Left ventricle myocardium superior (tissue), 1 donor: Measurements from ENCODE around the gene GARIN5A. TPM values are rescaled to one million over a fixed set of nuclear protein-coding genes. Genes with fewer than 3 reads are reported as not detected.

ENCODE experiments used
- ATAC-seq: fragments of 200-7000 bp; cut with Tn5 transposase; one replicate; pipeline ENCODE4 v1.9.1; 2020; ENCODE audit warnings: mild to moderate bottlenecking, moderate library complexity
- DNase-seq: peaks from one replicate; pipeline ENCODE4 v3.0.0-alpha.2; 2020
- intact Hi-C: fragments of 100-400 bp; cut with micrococcal nuclease; formaldehyde crosslinking; loops from one replicate; pipeline ENCODE4 v1.11.0; 2022
- total RNA-seq: library from RNA; stranded (reverse); fragmentation: NEBNext Ultra II Directional; extraction: Animal tissue kit (Norgen Biotek cat#: 25700); gene quantifications from one replicate; pipeline ENCODE4 v1.2.1, GENCODE V29; 2021
- donor health status: DM: no; HTN: yes; CAD: no; lungs with severe emphysema.

GARIN5A gene
- total RNA-seq, 1 donor from 2014 or later: 1.2 TPM

DNA sequence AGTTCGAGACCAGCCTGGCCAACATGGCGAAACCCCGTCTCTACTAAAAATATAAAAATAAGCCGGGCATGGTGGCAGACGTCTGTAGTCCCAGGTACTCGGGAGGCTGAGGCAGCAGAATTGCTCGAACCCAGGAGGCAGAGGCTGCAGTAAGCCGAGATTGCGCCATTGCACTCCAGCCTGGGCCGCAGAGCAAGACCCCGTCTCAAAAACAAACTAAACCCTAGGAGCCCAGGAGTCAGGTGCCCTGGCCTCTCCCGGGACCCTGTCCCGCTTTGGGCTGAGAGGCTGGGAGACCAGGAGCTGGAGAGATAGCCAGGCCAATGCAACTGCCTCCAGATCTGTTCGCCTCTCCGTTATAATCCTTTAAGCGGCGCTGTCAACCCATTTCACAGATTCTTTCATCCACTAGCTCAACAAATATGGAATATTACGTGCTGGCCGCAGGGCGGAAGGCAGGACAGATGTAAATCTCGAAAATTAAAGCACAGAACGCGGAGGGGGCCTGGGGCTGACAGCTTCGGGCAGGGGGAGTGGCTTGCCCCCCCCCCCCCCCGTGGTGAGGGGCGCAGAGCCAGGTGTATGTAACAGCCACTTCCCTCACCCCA is 49.2 kb downstream of the GARIN5A start:
- DNase-seq: no peak
- intact Hi-C loops: no loop called here

DNA sequence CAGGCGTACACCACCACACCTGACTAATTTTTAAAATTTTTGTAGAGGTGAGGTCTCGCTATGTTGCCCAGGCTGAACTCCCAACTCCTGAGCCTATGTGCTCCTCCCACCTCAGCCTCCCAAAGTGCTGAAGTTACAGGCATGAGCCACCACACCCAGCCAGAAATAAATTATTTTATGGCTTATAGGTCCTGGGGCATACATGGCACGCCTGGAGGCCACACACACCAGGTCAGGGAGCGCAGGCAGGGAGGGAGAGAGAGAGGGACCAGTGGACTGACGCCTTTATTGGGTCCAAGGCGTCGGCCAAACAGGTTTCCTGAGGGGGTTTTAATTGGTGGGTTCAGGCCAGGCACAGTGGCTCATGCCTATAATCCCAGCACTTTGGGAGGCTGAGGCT is 51.1 kb downstream of the GARIN5A start:
- intact Hi-C loops: no loop called here
- DNase-seq (no peak), ATAC-seq (no peak)

More for the DNA sequence above, 49.2 kb downstream of the GARIN5A start:
- ATAC-seq: no peak

DNA sequence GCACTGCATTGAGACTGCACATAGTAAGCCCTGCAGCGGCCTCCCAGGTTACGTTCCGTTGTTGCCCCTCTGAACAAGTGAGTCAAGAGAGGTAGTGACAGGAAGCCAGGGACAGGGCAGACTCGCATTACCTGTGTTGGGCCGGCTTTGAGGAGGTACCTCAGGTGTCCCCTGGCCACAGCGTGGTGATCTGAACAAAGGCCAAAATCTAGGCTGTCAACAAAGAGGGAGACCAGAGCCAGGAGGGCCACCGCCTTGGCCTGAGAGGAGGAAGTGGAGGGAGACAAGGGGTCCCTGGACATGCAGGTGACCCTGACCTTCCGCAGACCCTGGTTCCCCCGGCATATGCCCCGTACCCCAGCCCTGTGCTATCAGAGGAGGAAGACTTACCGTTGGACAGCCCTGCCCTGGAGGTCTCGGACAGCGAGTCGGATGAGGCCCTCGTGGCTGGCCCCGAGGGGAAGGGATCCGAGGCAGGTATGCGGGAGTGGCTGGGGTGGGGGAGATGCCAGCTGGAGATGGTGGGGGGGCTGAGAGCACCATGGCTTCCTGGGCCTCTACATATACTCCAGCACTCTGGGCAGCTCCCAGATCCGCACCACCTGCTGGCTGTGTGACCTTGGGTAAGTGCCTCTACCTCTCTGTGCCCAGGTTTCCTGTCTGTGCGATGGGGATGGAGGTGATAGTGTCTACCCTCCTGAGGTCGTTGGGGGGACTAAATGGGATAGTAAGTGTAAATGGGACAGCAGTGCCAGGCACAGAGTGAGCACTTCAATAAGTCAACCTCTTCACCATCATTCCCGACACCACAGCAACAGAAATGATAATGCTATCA is 53.2 kb downstream of the GARIN5A start:
- DNase-seq (no peak), ATAC-seq (no peak)
- intact Hi-C loops: no loop called here

DNA sequence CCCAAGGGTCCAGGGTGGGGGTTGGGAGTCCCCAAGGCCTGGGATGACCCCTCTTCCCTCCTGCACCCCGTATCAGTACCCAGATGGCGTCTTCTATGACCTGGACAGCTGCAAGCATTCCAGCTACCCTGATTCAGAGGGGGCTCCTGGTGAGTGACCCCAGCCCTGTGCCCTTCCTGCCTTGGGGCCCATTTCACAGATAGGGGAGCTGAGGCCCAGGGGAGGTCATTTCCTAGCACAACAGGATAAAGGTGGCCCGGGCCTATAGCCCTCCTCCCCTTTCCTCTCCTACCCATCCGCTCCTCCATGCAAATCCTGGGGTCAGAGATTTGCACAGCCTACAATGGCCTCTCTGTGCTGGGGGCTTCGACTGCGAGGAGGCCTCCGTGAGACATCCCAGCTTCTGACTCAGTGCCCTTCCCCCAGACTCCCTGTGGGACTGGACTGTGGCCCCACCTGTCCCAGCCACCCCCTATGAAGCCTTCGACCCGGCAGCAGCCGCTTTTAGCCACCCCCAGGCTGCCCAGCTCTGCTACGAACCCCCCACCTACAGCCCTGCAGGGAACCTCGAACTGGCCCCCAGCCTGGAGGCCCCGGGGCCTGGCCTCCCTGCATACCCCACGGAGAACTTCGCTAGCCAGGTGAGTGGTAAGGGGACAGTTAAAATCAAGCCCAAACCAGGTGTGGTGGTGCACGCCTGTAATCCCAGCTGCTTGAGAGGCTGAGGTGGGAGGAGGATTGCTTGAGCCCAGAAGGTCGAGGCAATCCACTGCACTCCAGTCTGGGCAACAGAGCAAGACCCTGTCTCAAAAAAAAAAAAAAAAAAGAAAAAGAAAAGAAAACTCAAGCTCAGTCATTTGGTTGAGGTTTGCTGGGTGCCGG is 54.0 kb downstream of the GARIN5A start:
- intact Hi-C loops: no loop called here
- ATAC-seq (no peak), DNase-seq (no peak)

DNA sequence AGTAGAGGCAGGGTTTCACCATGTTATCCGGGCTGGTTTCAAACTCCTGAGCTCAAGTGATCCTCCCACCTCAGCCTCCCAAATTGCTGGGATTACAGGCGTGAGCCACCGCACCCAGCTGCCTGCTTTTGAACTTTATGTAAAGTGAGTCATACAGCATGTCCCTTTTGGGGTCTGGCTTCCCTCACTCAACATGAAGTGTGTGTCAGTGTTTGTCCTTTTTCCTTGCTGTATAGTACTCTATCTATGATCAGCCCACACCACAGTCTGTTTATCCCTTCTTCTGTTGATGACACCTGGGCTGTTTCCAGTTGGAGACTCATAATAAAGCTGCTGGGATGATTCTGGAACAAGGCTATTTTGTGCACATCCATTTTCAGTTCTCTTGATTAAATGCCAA is 55.8 kb downstream of the GARIN5A start:
- DNase-seq: no peak
- intact Hi-C loops: no loop called here
- ATAC-seq: no peak

DNA sequence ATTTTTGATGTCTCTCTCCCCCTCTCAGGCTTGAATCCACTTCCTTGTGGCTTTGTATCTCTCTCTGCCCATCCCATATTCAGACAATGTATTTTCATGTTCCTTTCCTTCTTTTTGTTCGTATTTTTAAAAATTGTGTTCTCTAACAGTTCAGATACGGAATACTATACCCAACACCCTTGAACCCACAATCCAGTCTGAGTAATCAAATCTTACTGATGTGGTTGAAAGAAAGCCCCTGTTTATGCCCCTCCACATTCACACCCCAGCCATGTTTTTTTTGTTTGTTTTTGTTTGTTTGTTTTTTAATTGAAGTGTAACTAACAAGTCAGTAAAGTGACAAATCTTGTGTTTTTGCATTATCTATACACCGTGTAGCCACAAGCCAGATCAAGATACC is 56.5 kb downstream of the GARIN5A start:
- intact Hi-C loops: no loop called here
- ATAC-seq (no peak), DNase-seq (no peak)

DNA sequence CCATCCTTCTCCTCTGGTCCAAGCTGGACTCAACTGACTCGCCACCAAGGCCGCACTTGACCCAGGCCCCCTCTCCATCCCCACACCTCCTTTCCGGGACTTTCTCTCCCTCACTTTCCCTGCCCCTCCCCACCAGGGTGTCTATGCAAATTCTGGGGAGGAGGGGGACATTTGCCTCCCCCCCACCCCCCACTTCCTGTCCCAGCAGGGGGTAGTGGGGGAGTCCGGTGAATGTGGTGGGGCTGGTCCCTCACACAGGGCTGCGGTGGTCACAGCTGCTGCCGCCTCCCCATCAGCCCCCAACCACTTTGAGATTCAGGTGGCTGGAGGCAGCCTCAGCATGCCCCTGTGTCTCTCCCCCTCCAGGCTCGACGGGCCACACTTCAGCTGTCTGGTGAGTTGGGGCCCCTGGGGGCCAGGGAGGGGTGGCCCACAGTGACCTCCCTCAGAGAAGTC is 57.0 kb downstream of the GARIN5A start:
- no peak for DNase-seq
- ATAC-seq: no peak
- intact Hi-C loops: no loop called here

DNA sequence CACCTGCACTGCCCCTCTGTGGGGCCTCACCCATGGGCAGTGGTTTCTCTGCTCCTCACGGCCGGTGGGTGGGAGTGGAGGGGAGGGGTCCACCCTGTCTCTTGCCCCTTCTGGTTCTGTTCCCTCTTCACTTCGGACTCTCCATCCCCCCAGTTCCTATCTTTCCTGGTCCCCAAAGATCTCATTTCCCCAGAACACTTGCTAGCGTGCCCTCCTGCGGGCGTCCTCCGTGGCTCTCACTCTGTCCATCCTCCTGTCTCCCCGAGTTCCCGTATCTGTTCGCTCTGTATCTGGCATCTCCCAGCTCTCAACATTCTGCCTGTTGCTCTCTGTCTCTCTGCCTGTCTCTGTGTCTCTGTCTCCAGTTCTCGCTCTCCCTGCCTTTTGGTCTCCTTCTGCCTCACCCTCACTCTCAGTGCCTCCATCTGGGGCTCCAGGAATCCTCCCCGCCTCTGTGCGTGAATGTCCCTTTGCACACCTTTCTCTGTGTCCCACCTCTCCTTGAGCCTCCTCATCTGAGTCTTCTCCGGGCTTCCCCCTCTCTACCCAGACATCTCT is 57.5 kb downstream of the GARIN5A start:
- intact Hi-C loops: no loop called here
- ATAC-seq: no peak
- no peak for DNase-seq

DNA sequence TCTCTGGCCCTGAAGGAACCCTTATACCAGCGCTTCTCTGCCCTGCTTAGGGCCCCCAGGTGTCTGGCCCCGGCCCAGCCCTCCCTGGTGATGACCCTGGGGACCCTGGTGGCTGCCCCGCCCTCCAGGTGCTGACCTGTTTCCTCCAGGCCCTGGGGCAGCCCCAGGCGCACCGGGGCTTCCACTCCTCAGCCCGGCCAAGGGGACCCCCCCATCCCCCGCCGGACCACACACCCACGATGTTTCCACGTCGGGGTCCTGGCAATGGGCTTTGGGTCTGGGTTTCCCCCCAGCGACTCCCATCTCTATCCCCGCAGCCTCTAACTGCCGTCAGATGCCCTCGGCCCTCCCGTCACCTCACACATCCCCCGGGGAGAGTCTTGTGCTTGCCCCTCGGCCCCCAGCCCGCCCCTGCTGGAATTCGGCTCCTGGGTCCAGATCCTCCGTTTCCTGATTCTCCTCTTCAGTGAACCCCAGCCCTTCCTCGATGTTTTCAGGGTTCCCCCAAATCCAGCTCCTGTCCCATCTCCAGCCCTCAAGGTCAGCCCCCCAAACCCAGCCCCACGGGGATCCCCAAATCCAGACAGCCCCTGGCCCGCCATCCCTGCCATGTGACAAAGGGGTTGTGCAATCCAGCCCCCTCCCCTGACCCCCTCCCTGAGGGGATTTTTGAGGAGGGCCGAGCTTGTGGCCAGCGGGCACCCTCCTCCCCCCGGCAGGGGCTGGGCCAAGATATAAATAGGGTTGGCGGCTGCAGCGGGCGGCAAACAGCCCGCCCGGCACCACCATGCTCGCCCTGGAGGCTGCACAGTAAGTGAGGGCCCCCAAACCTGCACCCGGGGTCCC is 58.2 kb downstream of the GARIN5A start, which contains the start of gene SPIB:
SPIB (plus strand) TSS at position 763 of the 846 bp plus-strand sequence; CDS start at position 788, 25 bp downstream.
- no peak for DNase-seq
- peak; percentile 34 for ATAC-seq
- intact Hi-C loops: no loop called here

DNA sequence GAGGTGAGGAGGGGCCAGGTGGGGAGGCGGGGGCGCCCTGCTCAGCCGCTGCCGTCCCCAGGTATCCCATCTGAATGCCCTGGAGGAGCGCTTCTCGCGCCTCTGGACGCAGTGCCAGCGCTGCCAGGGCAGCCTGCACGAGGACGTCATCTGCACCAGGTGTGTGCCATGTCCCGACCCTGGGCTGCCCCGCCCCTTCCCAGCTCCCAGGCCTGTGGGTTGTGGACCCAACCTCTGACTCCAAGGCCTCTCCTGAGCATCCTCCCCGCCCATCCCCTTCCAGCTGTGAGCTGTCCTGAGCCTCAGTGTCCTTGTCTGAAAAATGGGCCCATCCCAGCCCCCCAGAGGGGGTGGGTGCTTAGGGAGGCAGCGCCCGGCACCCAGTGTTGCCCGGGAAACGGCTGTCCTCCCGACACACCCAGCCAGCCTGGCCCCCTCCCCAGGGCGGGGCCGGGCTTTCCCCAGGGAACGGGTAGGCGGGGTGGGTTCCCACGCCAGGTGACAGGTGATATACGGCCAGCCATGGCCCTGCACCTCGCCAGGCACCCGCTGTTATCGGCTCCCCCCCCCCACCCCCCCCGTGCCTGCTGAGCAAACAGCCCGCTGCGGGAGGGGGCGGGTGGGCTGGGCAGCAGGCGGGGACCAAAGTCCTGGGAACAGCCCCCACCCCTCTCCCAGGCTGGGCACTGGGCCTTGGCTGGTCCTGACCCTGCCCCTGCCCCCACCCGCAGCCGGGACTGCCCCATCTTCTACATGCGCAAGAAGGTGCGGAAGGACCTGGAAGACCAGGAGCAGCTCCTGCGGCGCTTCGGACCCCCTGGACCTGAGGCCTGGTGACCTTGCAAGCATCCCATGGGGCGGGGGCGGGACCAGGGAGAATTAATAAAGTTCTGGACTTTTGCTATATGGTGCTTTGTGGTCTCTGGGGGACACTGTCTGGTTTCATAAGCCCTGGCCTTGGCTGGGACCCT is 59.3 kb downstream of the GARIN5A start:
- intact Hi-C loops: no loop called here
- no peak for ATAC-seq
- no peak for DNase-seq

Other genes with a start within 250 kb of the GARIN5A start
- gene KCNC3, start 147.5 kb downstream of the GARIN5A start, total RNA-seq: 2.5 TPM
- 0.32 TPM for gene NAPSA, start 111.2 kb downstream of the GARIN5A start, total RNA-seq
- 76.5 TPM for gene NR1H2, start 100.4 kb downstream of the GARIN5A start, total RNA-seq
- 10.6 TPM for gene POLD1, start 92.5 kb downstream of the GARIN5A start, total RNA-seq
- not detected for gene SPIB, start 57.9 kb downstream of the GARIN5A start, total RNA-seq
- gene MYBPC2, start 44.0 kb downstream of the GARIN5A start, total RNA-seq: 0.12 TPM
- 79.5 TPM for gene EMC10, start 341 bp downstream of the GARIN5A start, total RNA-seq
- gene JOSD2, start 34.3 kb upstream of the GARIN5A start, total RNA-seq: 35.2 TPM
- not detected for gene ASPDH, start 37.1 kb upstream of the GARIN5A start, total RNA-seq
- gene LRRC4B, start 91.6 kb upstream of the GARIN5A start, total RNA-seq: 0.62 TPM
- gene SYT3, start 163.0 kb upstream of the GARIN5A start, total RNA-seq: 0.15 TPM
- gene C19orf81, start 172.6 kb upstream of the GARIN5A start, total RNA-seq: 2.7 TPM
- gene SHANK1, start 243.0 kb upstream of the GARIN5A start, total RNA-seq: 0.32 TPM
- 2.9 TPM for gene CLEC11A, start 246.5 kb upstream of the GARIN5A start, total RNA-seq